Trophoblast cell (in vitro differentiated cells and primary cell): ENCODE results near the gene LRRTM3.
A peak's percentile ranks its signal among the peaks of the same experiment; 100 is the strongest.

ENCODE experiments used
- DNase-seq, 2 donors: peaks; one replicate each; pipeline ENCODE4 v3.0.0-alpha.2; 2016
- H2AFZ ChIP-seq: 2 replicates; pipeline ENCODE4 v1.6.1; 2013; ENCODE audit warnings: low read length, moderate library complexity, mild to moderate bottlenecking; ENCODE audit not compliant: insufficient read depth, poor library complexity
- H2AK5ac ChIP-seq: 2 replicates; pipeline ENCODE4 v1.6.1; 2013; ENCODE audit warnings: mild to moderate bottlenecking, low read length
- H2BK120ac ChIP-seq: 2 replicates; pipeline ENCODE4 v1.6.1; 2013; ENCODE audit warnings: low read length, mild to moderate bottlenecking, moderate library complexity; ENCODE audit not compliant: insufficient read depth, poor library complexity
- H2BK12ac ChIP-seq: 2 replicates; pipeline ENCODE4 v1.6.1; 2013; ENCODE audit warnings: mild to moderate bottlenecking, low read length, moderate library complexity
- H2BK5ac ChIP-seq: 2 replicates; pipeline ENCODE4 v1.6.1; 2013; ENCODE audit warnings: low read length, low read depth, moderate library complexity, mild to moderate bottlenecking; ENCODE audit not compliant: poor library complexity
- H3K14ac ChIP-seq: 2 replicates; pipeline ENCODE4 v1.6.1; 2013; ENCODE audit warnings: mild to moderate bottlenecking, low read length
- H3K18ac ChIP-seq: 2 replicates; pipeline ENCODE4 v1.6.1; 2013; ENCODE audit warnings: mild to moderate bottlenecking, low read length
- H3K23ac ChIP-seq: 2 replicates; pipeline ENCODE4 v1.6.1; 2013; ENCODE audit warnings: low read length
- H3K27ac ChIP-seq: 2 replicates; pipeline ENCODE4 v1.5.1; 2013; ENCODE audit warnings: low read depth, mild to moderate bottlenecking, inconsistent platforms, low read length, moderate library complexity
- H3K27me3 ChIP-seq: 2 replicates; pipeline ENCODE4 v1.6.1; 2013; ENCODE audit warnings: inconsistent platforms, mild to moderate bottlenecking, low read length, moderate library complexity; ENCODE audit not compliant: insufficient read depth
- H3K36me3 ChIP-seq, 2 experiments: 1 replicate in 1 of 2; 2 replicates in 1 of 2; pipeline ENCODE4 v1.6.1; 2013; ENCODE audit warnings: low read length in 2 of 2, mild to moderate bottlenecking in 2 of 2, moderate library complexity in 1 of 2; ENCODE audit not compliant: insufficient read depth in 2 of 2, control insufficient read depth in 1 of 2
- H3K4ac ChIP-seq: 2 replicates; pipeline ENCODE4 v1.6.1; 2013; ENCODE audit warnings: low read depth, mild to moderate bottlenecking, low read length, moderate library complexity
- H3K4me1 ChIP-seq, 2 experiments: 1 replicate in 1 of 2; 2 replicates in 1 of 2; pipeline ENCODE4 v1.6.1; 2013; ENCODE audit warnings: low read length in 2 of 2, mild to moderate bottlenecking in 2 of 2, moderate library complexity in 1 of 2; ENCODE audit not compliant: insufficient read depth in 2 of 2, control insufficient read depth in 1 of 2
- H3K4me2 ChIP-seq: 2 replicates; pipeline ENCODE4 v1.6.1; 2013; ENCODE audit warnings: inconsistent platforms, mild to moderate bottlenecking, low read length, moderate library complexity
- H3K4me3 ChIP-seq: 2 replicates; pipeline ENCODE4 v1.5.1; 2013; ENCODE audit warnings: mild to moderate bottlenecking, low read depth, low read length, inconsistent platforms
- H3K79me1 ChIP-seq: one replicate; pipeline ENCODE4 v1.6.1; 2013; ENCODE audit warnings: low read length
- H3K79me2 ChIP-seq: 2 replicates; pipeline ENCODE4 v1.6.1; 2013; ENCODE audit warnings: low read length, mild to moderate bottlenecking; ENCODE audit not compliant: control insufficient read depth, insufficient read depth, poor library complexity
- H3K9ac ChIP-seq: 2 replicates; pipeline ENCODE4 v1.6.1; 2013; ENCODE audit warnings: mild to moderate bottlenecking, low read length
- H3K9me3 ChIP-seq: 2 replicates; pipeline ENCODE4 v1.6.1; 2013; ENCODE audit warnings: low read depth, mild to moderate bottlenecking, control low read depth, inconsistent platforms, low read length; ENCODE audit not compliant: insufficient read depth
- H4K12ac ChIP-seq: 2 replicates; pipeline ENCODE4 v1.6.1; 2013; ENCODE audit warnings: low read depth, mild to moderate bottlenecking, low read length, moderate library complexity
- H4K8ac ChIP-seq: 2 replicates; pipeline ENCODE4 v1.6.1; 2013; ENCODE audit warnings: low read depth, mild to moderate bottlenecking, low read length, moderate library complexity
- H4K91ac ChIP-seq: one replicate; pipeline ENCODE4 v1.6.1; 2013; ENCODE audit warnings: low read depth, mild to moderate bottlenecking, low read length, moderate library complexity
- WGBS: extraction: QIAGEN DNeasy Blood & Tissue Kit; methylation state at CpG from one replicate; pipeline ENCODE4 v1.1.7; 2013; ENCODE audit warnings: missing lambda C conversion rate; ENCODE audit not compliant: insufficient read length, insufficient coverage; ENCODE audit errors: extremely low coverage; 5-methylcytosine and 5-hydroxymethylcytosine counted together

The LRRTM3 gene

GRCh38 chr10:67075491-67075971, 149.7 kb downstream of the LRRTM3 start:
- H2BK120ac ChIP-seq, result no peak overlapping the region
- H4K12ac ChIP-seq, result no peak overlapping the region
- DNase-seq, result peak in 1 of 2 donors; percentile 47
- H4K8ac ChIP-seq, result no peak overlapping the region
- H3K36me3 ChIP-seq, result no peaks in the 10 kb centered on the region
- no peak overlapping the region for H3K9ac ChIP-seq
- WGBS, result no CpG with 5 or more reads among the region's 4 CpGs
- no peaks in the 10 kb centered on the region for H3K27me3 ChIP-seq
- H3K4me2 ChIP-seq, result no peak overlapping the region
- H3K18ac ChIP-seq, result no peak overlapping the region
- no peak overlapping the region for H3K23ac ChIP-seq
- no peak overlapping the region for H2AFZ ChIP-seq
- no peak overlapping the region for H2BK12ac ChIP-seq
- no peak overlapping the region for H2AK5ac ChIP-seq
- no peak overlapping the region for H2BK5ac ChIP-seq
- H3K27ac ChIP-seq, result no peak overlapping the region
- no peak overlapping the region for H3K4ac ChIP-seq
- no peak overlapping the region for H3K14ac ChIP-seq
- no peak overlapping the region for H4K91ac ChIP-seq
- no peak overlapping the region for H3K4me3 ChIP-seq
- no peaks in the 10 kb centered on the region for H3K79me2 ChIP-seq
- H3K79me1 ChIP-seq, result no peaks in the 10 kb centered on the region
- H3K9me3 ChIP-seq, result no peaks in the 10 kb centered on the region
- H3K4me1 ChIP-seq, result no peaks in the 10 kb centered on the region

- DNase-seq, result no peak
- Histone ChIP-seq H3K4me2 (no peak overlapping the region), H4K91ac (no peak overlapping the region), H3K27ac (no peak overlapping the region), H3K18ac (no peak overlapping the region), H3K36me3 (no peaks in the 10 kb centered on the region), H3K14ac (no peak overlapping the region), H3K4ac (no peak overlapping the region), H4K12ac (no peak overlapping the region), H3K27me3 (no peaks in the 10 kb centered on the region), H3K4me1 (no peaks in the 10 kb centered on the region), H4K8ac (no peak overlapping the region), H2AK5ac (no peak overlapping the region), H2BK5ac (no peak overlapping the region), H3K4me3 (no peak overlapping the region), H3K9ac (no peak overlapping the region), H2AFZ (no peak overlapping the region), H3K9me3 (no peaks in the 10 kb centered on the region), H3K79me1 (no peaks in the 10 kb centered on the region), H2BK12ac (no peak overlapping the region), H3K79me2 (no peaks in the 10 kb centered on the region), H2BK120ac (no peak overlapping the region), H3K23ac (no peak overlapping the region)
Measured at GRCh38 chr10:67076144-67076543, 150.3 kb downstream of the LRRTM3 start.

DNA sequence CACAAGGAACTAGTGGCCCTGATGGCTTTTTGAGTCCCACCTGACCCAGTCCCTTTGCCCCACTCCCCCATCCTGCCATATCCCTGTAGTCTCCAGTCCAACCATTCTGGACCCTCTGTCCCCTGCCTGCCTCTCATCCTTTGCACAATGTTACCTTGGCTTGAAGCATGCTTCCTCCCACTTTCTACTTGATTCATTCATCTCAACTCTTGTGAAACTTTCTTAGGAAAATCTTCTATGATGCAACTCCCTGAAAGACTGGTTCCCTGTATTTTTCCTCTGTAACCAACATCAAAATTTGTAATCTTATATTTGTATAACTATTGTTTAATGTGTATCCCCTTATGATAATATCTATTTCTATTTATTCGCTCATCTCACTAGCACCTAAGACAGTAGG, 151.5 kb downstream of the LRRTM3 start:
- Histone ChIP-seq H3K4me2 (no peak overlapping the region), H3K23ac (no peak overlapping the region), H2AK5ac (no peak overlapping the region), H3K79me2 (no peaks in the 10 kb centered on the region), H4K8ac (no peak overlapping the region), H4K91ac (no peak overlapping the region), H2BK120ac (no peak overlapping the region), H2BK5ac (no peak overlapping the region), H3K4me1 (no peaks in the 10 kb centered on the region), H3K9me3 (no peaks in the 10 kb centered on the region), H3K79me1 (no peaks in the 10 kb centered on the region), H2BK12ac (no peak overlapping the region), H3K9ac (no peak overlapping the region), H3K4me3 (no peak overlapping the region), H3K36me3 (no peaks in the 10 kb centered on the region), H2AFZ (no peak overlapping the region), H3K4ac (no peak overlapping the region), H3K18ac (no peak overlapping the region), H3K27ac (no peak overlapping the region), H3K14ac (no peak overlapping the region), H4K12ac (no peak overlapping the region), H3K27me3 (no peaks in the 10 kb centered on the region)
- peak in 1 of 2 donors; percentile 15 for DNase-seq
- no CpG with 5 or more reads among the region's 1 CpG for whole genome bisulfite sequencing

- no peak overlapping the region for H2AK5ac ChIP-seq
Measured at GRCh38 chr10:67079126-67079525, 153.3 kb downstream of the LRRTM3 start.

More at GRCh38 chr10:67079126-67079525, 153.3 kb downstream of the LRRTM3 start:
- Histone ChIP-seq H3K4me2 (no peak overlapping the region), H2BK12ac (no peak overlapping the region), H4K8ac (no peak overlapping the region), H3K27me3 (no peaks in the 10 kb centered on the region), H3K4me3 (no peak overlapping the region), H2BK5ac (no peak overlapping the region), H3K79me2 (no peaks in the 10 kb centered on the region), H3K9ac (no peak overlapping the region), H3K4ac (no peak overlapping the region), H4K12ac (no peak overlapping the region), H3K14ac (no peak overlapping the region), H3K23ac (no peak overlapping the region), H4K91ac (no peak overlapping the region), H3K18ac (no peak overlapping the region), H2BK120ac (no peak overlapping the region), H3K36me3 (no peaks in the 10 kb centered on the region), H3K27ac (no peak overlapping the region), H3K4me1 (no peaks in the 10 kb centered on the region), H3K79me1 (no peaks in the 10 kb centered on the region), H2AFZ (no peak overlapping the region), H3K9me3 (no peaks in the 10 kb centered on the region)
- WGBS, result no CpG with 5 or more reads among the region's 4 CpGs
- DNase-seq, result no peak
